Activated T-helper 1 cell treated with anti-CD3 and anti-CD28 coated beads, Interleukin-12 subunit alpha, Interleukin-12 subunit beta, Interleukin-2, Interleukin-4 antibody, amounts not matched to agents 30 ng/mL and 10 ng/mL and 1 ng/mL, durations not matched to agents 14 hours and 24 hours and 36 hours (primary cell): Measurements from ENCODE around the gene CYP4F11. TPM values are rescaled to one million over a fixed set of nuclear protein-coding genes. Genes with fewer than 3 reads are reported as not detected.

ENCODE experiments used
- total RNA-seq: library from RNA; stranded (reverse); gene quantifications from 2 replicates; pipeline ENCODE4 v1.2.3, GENCODE V29; 2022

Gene CYP4F11
- total RNA-seq, 1 donor from 2014 or later = not detected

Other genes starting within 250 kb of the CYP4F11 start
- gene OR10H2, start 206.5 kb downstream of the CYP4F11 start, total RNA-seq = not detected in 2 replicates
- not detected in 2 replicates for gene OR10H3, start 196.5 kb downstream of the CYP4F11 start, total RNA-seq
- not detected in 2 replicates for gene OR10H5, start 146.9 kb downstream of the CYP4F11 start, total RNA-seq
- not detected in 2 replicates for gene OR10H1, start 118.9 kb downstream of the CYP4F11 start, total RNA-seq
- gene CYP4F2, start 36.5 kb downstream of the CYP4F11 start, total RNA-seq = not detected in 2 replicates
- gene OR10H4, start 14.5 kb upstream of the CYP4F11 start, total RNA-seq = not detected in 2 replicates
- 346 and 351 TPM in 2 replicates for gene TPM4, start 142.0 kb upstream of the CYP4F11 start, total RNA-seq
- gene RAB8A, start 177.4 kb upstream of the CYP4F11 start, total RNA-seq = 235 and 248 TPM in 2 replicates
- 32.0 and 35.2 TPM in 2 replicates for gene HSH2D, start 209.2 kb upstream of the CYP4F11 start, total RNA-seq
- gene CIB3, start 239.0 kb upstream of the CYP4F11 start, total RNA-seq = not detected in 2 replicates